ENCODE data around the gene SHCBP1L.

SHCBP1L gene

DNA sequence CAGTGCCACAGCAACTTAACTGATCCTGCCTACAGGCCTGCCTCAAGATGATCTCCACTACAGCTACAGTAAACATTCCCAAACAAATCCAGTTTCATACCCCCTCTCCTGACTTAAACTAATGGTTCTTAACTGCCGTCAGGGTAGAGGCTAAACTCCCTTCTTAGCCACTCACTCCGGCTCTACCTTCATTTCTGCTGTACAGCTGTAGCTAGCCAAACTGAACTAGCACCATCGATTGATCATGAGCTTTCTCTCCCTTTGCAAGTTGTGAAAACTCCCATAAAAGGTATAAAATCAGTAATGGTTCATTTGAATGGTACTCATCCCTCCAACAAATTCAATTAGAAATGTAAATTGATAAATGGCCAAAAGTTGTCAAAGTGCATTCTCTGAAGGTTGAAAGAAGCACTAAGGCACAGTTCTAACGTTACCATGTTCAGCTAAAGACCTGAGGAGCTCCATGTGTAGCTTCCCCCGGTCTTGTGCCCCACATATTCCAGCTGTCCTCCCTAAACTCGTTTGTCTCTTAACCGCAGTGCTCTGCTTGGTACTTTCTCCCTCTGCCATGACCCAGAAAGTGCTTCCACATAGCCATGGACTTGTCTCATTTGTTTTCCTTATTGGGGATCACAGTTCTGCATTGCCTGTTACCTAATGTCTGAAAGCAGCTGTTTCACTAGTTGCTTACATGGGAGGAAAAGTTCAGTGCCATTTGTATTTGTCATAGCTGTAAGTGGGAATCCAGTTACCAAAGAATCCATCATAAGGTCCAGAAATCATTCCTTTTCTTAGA is 64.0 kb downstream of the SHCBP1L start:
- DNase-seq = no peak

DNA sequence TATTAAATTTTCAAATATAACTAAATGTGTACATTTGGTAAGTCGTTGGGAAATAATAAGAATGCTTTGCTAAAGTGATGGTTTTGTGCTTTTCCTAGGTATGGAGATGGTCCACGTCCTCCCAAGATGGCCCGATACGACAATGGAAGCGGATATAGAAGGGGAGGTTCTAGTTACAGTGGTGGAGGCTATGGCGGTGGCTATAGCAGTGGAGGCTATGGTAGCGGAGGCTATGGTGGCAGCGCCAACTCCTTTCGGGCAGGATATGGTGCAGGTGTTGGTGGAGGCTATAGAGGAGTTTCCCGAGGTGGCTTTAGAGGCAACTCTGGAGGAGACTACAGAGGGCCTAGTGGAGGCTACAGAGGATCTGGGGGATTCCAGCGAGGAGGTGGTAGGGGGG is 66.0 kb downstream of the SHCBP1L start:
- no peak for DNase-seq

DNA sequence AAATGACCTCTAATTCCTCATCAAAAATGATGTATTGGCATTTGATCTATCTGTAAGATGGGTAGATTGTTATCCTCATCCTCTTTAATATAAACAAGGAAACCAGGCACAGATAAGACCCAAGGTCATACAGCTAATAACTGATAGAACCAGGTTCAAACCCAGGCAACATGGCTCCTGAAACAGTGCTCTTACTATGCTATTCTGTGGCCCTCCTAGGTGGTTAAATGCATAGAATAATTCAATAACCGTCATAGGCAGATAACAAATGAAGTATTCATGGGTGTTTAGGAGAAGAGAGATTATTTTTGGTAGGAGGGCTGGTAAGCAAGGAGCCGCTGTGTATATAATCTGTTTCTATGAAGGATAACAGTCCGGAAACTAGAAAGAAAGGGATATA is 67.4 kb downstream of the SHCBP1L start:
- no peak for DNase-seq

DNA sequence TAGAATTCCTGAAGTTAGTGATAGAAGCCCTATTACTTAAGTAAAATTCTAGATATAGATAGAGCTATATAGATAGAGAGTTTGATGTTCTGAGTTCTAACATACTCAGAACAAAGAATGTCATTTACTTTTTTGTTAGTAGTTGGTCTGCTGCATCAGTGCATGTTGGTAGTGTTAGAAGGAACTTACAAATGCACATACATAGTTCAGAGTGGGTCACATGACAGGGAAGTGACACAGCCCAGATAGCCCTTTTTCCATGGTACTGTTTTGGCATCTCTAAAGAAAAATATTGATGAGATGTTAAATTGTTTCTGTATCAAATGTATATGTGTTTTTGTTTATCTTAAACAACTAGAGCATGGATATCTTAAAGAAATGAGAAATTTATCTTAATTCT is 68.1 kb downstream of the SHCBP1L start:
- DNase-seq = no peak

DNA sequence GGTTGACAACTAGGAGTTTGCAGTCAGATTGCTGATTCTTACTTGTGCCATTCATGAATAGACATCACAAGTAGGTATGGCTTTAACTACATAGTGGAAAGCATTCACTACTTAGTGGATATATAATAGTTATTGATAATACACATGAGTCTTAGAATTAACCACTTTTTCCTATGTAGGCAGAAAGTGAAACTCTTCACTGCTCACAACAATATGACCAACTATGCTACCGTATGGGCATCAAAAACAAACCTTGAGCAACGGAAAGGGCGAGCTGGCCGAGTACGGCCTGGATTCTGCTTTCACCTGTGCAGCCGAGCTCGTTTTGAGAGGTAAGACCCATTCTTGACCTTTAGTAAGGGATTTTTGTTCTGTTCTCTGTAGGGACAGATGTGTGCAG is 75.1 kb downstream of the SHCBP1L start:
- no peak for DNase-seq

DNA sequence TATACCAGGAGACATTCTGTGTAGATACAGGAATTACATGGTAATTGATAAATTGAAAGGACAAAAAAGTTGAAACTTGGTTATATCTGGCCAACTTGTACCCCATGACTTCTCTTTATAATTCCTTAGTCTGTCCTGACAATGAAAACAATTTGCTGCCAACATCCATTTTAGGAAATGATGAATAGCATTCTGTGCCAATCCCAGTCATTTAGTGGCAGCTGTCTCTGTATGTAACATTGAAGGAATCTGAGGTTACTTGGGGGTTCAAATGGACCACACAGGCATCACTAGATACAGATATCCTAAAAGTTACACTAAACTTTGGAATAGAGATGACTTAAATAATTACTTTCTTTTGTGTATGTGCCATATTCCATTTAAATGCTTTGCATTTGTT is 75.6 kb downstream of the SHCBP1L start:
- DNase-seq = no peak

DNA sequence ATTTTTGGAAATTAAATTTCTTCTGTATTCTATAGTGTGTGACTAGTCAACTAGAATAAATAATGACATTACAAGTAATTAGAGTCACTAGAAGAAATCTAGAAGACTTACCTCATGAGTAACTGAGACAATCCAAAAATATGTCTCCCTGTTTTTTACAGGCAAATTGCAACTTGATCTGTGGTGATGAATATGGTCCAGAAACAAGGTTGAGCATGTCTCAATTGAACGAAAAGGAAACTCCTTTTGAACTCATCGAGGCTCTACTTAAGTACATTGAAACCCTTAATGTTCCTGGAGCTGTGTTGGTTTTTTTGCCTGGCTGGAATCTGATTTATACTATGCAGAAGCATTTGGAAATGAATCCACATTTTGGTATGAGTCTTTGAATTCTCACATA is 77.1 kb downstream of the SHCBP1L start:
- no peak for DNase-seq

DNA sequence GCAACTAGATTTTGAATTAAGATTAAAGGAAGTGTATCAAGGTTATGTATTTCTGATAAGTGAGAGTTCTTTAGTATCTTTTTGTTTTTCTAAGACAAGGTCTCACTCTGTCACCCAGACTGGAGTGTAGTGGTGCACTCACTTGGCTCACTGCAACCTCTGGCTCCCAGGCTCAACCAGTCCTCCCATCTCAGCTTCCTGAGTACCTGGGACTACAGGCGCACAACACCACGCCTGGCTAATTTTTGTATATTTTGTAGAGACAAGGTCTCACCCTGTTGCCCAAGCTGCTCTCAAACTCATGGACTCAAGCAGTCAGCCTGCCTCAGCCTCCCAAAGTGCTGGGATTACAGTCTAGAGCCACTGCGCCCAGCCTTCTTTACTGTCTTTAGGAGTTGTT is 80.1 kb downstream of the SHCBP1L start:
- DNase-seq = no peak

DNA sequence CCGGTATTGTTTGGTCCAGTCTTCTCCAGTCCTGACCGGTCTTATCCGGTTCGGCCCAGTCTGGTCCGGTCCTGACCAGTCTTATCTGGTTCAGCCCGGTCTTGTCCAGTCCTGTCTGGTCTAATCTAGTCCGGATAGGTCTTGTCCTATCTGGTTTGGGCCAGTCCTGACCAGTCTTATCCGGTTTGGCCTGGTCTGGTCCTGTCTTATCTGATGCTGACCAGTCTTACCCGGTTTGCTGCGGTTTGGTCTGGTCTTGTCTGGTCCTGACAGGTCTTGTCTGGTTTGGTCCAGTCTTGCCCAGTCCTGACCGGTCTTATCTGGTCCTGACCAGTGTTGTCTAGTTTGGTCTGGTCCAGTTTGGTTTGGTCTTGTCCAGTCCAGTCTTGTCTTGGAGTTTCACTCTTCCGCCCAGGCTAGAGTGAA is 83.7 kb downstream of the SHCBP1L start:
- no peak for DNase-seq

DNA sequence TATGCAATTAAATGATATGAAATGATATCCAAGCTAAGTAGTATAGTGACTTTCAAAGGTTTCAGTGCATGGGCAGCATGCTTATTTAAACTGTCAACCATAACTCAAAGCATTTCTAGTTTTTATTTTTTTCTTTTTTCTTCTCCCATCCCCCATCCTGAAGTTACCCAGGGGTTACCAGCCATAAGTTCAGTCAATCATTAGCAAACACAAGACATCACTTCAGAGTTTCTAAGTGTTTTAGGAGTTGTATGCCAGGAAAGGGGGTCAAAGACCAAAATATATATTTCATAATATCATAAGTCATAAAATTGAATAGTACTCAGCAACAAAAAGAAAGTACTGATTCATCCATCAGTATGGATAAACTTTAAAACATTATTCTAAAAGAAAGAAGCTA is 85.1 kb downstream of the SHCBP1L start:
- no peak for DNase-seq

DNA sequence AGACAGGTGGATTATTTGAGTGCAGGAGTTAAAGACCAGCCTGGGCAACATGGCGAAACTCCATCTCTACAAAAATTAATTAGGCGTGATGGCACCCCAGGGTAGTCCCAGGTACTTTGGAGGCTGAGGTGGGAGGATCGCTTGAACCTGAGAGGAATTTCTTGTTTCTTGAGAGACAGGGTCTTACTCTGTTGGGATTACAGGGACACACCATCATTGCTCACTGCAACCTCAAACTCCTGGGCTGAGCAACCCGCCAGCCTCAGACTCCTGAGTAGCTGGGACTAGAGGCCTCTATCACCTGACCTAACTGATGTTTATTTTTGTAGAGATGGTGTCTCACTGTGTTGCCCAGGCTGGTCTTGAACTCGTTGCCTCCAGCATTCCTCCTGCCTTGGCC is 89.0 kb downstream of the SHCBP1L start:
- DNase-seq = no peak

DNA sequence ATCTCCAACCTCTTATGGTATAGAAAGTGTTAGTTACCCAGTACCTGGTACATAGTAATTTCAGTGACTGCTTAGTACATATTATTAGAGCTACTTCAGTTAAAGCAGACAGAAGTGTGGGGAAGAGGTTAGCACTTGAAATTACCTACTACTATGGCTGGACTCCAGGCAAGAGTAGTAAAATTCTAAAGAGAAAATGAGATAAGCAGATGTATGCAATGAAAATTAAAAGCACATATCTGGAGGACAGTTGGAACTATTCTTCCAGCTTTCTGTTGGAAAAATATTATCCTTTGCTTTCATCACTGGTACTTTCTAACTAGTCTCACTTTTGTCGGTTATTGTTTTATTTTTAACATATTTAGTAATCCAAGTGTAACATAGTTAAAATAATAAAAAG is 90.1 kb downstream of the SHCBP1L start:
- no peak for DNase-seq

DNA sequence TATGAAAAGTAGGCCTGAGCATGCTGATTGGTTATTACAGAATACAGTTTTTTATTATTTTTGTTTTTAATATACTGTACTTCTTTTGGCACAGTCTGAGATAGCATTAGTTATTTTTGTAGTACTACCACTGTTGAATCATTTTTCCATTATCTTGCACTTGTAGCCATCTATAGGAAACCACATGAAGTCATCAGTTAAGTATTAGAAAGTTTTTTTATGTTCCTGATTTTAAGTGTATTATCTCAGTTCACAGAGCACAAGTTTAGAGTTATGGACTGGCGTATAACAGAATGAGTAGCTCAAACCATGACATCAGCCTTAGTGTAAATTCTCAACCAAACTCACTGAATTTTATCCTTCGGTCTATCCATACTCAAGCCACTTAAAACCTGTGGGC is 91.0 kb downstream of the SHCBP1L start:
- DNase-seq = no peak

DNA sequence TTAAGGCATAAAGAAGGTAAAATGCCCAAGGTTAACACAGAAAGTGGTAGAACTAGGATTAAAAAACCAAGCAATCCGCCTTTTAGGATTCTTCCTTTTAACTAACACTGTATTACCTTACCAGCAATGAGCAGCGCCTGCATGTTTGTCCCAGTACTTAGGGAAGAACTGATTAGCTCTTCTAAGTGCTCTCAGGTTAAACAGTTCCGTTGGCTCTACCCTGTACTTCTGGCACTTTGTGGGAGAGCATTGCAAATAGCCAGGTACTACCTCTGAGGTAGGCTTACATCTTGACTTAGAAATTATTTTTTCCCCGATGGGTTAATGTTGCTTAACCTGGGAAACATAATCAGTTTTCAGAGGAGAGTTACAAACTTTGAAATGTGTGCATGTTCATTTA is 92.3 kb downstream of the SHCBP1L start:
- no peak for DNase-seq

DNA sequence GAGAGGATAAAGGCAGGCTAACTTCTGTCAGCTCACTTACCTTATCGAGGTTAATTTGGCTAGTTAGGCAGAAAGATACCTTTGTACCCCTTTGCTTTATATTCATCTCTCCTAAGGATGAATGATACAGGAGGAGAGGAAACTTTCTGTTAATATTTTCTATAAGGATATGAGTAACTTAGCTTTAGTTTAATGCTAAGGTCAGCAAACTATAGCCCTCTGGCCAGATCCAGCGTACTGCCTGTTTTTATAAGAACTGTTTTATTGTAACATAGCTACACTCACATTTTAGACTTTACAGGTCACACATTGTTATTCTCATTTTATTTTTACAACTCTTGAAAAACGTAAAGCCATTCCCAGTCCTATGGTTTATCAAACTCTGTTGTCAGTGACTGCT is 95.8 kb downstream of the SHCBP1L start:
- DNase-seq = no peak

DNA sequence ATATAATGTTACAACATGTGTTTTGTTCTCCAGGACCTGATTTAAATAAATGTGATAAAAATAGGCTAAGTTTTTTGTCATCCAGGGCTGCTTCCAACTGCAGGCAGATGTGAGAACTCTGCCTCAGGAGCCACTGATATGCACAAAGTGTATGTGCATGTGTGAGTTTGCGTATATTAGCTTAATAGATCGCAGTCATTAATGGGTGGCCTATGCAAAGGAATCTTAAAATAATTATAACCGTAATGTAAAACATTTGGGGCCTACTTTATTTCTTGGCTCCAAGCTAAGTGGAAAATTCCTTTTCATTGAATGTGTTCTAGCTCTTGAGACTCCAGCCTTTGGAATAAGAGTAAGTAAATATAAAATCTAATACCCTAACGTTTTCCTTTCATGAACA is 97.1 kb downstream of the SHCBP1L start:
- DNase-seq = no peak

DNA sequence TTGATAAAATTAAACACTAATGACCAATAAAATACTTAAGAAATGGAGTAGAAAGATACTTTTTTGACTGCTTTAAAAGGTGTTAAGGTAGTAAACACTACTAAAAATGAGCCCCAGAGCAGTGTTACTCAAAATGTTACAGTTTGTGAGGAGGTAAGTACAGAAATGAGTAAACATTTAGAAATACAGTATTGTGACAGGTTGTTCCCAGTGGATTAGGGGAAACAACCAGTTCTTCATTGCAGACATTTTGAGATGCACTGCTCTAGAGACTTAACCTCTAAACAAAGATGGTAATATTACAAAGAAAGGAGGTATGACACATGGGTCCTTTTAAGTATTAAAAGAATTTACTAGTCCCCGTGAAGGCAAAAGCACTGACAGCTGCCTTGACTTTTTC is 101.1 kb downstream of the SHCBP1L start:
- DNase-seq = no peak

DNA sequence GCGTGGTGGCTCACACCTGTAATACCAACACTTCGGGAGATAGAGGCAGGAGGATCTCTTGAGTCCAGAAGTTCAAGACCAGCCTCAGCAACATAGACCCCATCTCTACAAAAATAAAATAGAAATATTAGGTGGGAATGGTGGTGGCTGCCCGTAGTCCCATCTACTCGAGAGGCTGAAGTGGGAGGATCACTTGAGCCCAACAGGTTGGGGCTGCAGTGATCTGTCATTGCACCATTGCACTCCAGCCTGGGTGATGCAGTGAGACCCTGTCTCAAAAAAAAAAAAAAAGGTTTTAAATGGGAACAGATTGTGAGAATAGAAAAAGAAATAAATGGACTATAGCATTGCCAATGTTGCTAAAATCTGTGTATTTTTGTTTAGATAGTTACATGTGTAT is 102.6 kb downstream of the SHCBP1L start:
- DNase-seq = no peak
